ENCODE measurements around the gene CYBA. TPM values are rescaled to one million over a fixed set of nuclear protein-coding genes. Genes with fewer than 3 reads are reported as not detected.
A peak's percentile ranks its signal among the peaks of the same experiment; 100 is the strongest.

The CYBA gene
- total and polyA plus RNA-seq, 9 of the 15 experiments (the other 6 are each of a cell fraction or from before 2014, with no cell fraction given): 0.34 to 683 (median 93.0) TPM

DNA sequence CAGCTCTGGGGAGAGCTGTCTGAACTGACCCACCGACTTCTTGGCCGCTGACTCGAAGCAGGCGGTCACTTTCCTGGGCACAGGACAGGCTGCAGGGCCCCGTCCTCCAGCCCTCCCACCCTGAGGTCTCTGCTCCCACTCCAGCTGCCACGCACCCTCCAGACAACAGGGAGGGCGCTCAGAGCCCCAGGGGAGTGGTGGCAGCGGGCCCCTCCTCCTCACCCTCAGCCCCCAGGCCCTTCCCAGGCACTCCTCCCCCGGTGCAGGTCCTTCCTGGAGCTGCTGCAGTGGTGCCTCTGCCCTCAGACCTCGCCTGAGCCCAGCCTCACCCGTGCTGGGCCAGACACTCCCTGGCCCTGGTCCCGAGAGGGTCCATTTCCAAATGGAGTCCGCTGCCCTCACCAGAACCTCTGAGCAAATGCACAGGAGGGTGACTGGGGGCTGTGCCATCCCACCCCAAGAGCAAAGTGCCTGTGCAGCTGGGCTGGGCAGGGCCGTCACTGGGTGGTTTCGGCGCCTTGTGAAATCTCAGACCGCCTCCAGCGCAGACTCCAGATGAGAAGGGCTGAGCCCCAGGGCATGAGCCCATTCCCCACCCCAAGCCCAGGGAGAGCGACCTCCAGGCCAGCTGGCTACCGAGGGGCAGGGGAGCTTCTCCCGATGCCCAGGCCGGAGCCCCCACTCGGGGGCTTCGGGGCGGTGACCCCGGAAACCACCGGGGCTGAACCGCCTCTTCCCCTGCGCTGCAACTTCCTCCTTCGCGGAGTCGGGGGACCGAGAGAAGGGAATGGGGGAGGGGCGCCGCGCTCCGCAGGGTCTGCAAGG is 717 bp downstream of the CYBA start (continued):
- TF ChIP-seq, protein P1, sequence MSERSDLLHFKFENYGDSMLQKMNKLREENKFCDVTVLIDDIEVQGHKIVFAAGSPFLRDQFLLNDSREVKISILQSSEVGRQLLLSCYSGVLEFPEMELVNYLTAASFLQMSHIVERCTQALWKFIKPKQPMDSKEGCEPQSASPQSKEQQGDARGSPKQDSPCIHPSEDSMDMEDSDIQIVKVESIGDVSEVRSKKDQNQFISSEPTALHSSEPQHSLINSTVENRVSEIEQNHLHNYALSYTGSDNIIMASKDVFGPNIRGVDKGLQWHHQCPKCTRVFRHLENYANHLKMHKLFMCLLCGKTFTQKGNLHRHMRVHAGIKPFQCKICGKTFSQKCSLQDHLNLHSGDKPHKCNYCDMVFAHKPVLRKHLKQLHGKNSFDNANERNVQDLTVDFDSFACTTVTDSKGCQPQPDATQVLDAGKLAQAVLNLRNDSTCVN (CRISPR knock-in tag; IDR thresholded peaks at IDR 0.05): no peak
- TF ChIP-seq, protein P2, sequence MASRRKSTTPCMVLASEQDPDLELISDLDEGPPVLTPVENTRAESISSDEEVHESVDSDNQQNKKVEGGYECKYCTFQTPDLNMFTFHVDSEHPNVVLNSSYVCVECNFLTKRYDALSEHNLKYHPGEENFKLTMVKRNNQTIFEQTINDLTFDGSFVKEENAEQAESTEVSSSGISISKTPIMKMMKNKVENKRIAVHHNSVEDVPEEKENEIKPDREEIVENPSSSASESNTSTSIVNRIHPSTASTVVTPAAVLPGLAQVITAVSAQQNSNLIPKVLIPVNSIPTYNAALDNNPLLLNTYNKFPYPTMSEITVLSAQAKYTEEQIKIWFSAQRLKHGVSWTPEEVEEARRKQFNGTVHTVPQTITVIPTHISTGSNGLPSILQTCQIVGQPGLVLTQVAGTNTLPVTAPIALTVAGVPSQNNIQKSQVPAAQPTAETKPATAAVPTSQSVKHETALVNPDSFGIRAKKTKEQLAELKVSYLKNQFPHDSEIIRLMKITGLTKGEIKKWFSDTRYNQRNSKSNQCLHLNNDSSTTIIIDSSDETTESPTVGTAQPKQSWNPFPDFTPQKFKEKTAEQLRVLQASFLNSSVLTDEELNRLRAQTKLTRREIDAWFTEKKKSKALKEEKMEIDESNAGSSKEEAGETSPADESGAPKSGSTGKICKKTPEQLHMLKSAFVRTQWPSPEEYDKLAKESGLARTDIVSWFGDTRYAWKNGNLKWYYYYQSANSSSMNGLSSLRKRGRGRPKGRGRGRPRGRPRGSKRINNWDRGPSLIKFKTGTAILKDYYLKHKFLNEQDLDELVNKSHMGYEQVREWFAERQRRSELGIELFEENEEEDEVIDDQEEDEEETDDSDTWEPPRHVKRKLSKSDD (conservative IDR thresholded peaks at IDR 0.05; ENCODE audit: low read length): no peak
- TF ChIP-seq GABPA (tag; conservative IDR thresholded peaks at IDR 0.05; ENCODE audit: low read depth) (no peak), ZNF551 (CRISPR knock-in tag; IDR thresholded peaks at IDR 0.05) (no peak), PHF8 (IDR thresholded peaks at IDR 0.05; ENCODE audit: borderline replicate concordance, low read length) (no peak), KDM2B (CRISPR knock-in tag; IDR thresholded peaks at IDR 0.05) (0 out of 2 replicates have a peak, but pooled peaks have one; percentile 7), NR1H2 (CRISPR knock-in tag; IDR thresholded peaks at IDR 0.05) (no peak), ZNF76 (CRISPR knock-in tag; IDR thresholded peaks at IDR 0.05; ENCODE audit: borderline replicate concordance) (no peak), EHMT2 (IDR thresholded peaks at IDR 0.05) (no peak), ZNF282 (CRISPR knock-in tag; IDR thresholded peaks at IDR 0.05) (no peak), ZNF311 (CRISPR knock-in tag; IDR thresholded peaks at IDR 0.05) (no peak), ZNF79 (CRISPR knock-in tag; IDR thresholded peaks at IDR 0.05; ENCODE audit: low read depth) (no peak), NFIC (IDR thresholded peaks at IDR 0.05) (0 out of 2 replicates have a peak, but pooled peaks have one; percentile 7), TCF7 (IDR thresholded peaks at IDR 0.05; ENCODE audit: borderline replicate concordance) (no peak), CEBPG (CRISPR knock-in tag; IDR thresholded peaks at IDR 0.05) (no peak), CEBPG (tag; conservative IDR thresholded peaks at IDR 0.05 in 1 of 2, IDR thresholded peaks at IDR 0.05 in 1 of 2) (0 out of 4 replicates have a peak, but pooled peaks of 1 of the 2 experiments have one; percentile 5), PRMT5 (CRISPR knock-in tag; IDR thresholded peaks at IDR 0.05) (no peak)
- TF ChIP-seq, protein P3, sequence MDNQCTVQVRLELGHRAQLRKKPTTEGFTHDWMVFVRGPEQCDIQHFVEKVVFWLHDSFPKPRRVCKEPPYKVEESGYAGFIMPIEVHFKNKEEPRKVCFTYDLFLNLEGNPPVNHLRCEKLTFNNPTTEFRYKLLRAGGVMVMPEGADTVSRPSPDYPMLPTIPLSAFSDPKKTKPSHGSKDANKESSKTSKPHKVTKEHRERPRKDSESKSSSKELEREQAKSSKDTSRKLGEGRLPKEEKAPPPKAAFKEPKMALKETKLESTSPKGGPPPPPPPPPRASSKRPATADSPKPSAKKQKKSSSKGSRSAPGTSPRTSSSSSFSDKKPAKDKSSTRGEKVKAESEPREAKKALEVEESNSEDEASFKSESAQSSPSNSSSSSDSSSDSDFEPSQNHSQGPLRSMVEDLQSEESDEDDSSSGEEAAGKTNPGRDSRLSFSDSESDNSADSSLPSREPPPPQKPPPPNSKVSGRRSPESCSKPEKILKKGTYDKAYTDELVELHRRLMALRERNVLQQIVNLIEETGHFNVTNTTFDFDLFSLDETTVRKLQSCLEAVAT (IDR thresholded peaks at IDR 0.05): 0 out of 4 replicates have a peak, but pooled peaks of 1 of the 2 experiments have one; percentile 35
- TF ChIP-seq, protein P4, sequence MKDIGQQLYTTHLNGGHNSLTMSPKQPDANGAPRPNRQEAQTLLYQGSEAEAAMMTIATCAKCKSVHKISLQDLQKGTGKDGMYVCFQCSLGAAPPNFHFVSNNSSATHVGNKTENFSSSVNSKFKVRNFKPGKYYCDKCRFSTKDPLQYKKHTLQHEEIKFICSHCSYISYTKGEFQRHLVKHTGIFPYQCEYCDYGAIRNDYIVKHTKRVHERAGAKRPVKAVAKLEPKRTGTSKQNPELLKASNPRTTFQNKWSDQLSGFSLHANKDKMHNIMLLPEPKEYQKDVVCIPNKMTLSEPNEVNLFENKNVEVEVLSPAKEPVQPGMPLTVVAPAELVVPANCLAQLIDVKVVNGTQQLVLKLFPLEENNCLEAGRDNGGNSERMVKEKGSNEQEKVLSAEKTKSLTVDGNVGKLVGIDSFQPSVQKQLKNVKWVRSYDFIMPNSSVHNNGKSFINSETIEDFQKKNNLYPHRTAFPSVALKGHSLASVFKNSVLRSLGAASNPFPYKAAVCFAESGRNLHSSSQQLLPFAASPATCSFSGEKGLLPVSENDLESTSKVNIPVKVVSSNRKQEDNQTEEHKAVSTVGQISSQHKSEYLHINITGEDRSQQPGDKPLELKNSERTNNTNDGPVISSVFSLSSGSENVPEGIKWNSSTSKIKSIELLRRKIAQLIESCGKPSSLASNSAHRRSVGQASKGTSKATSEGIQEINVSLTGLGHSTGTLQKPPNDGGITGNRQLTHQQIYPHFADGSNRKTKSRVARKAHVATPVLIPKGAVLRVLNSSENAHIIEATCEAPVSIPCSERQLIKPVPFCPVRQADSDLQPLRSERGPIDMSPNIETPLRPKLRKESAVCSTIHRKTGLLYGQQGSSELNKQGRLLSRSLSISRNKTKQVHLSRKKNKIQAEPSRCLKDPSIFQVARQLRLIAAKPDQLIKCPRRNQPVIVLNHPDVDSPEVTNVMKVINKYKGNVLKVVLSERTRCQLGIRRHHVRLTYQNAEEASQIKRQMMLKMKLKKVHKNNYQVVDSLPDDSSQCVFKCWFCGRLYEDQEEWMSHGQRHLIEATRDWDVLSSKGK (CRISPR knock-in tag; IDR thresholded peaks at IDR 0.05): no peak
